MM.1S (cell line): ENCODE data around the gene BEND2.

ENCODE experiments used
- EZH2 ChIP-seq: fragments of 300-600 bp; sonication (generic); optimal IDR thresholded peaks from 2 replicates; pipeline ENCODE3; 2017; ENCODE audit warnings: low read depth, mild to moderate bottlenecking, antibody characterized with exemption, low read length, mixed read lengths
- EZH2phosphoT487 ChIP-seq: fragments of 300-600 bp; sonication (generic); IDR thresholded peaks from 2 replicates; pipeline ENCODE4 v1.6.1; 2018; ENCODE audit warnings: antibody characterized with exemption, low read length
- TF ChIP-seq, protein P1 (sequence below): fragments of 300-600 bp; sonication (generic); IDR thresholded peaks from 2 replicates; pipeline ENCODE4 v1.5.1; 2016; ENCODE audit warnings: antibody characterized with exemption, low read length, mixed read lengths

DNA sequence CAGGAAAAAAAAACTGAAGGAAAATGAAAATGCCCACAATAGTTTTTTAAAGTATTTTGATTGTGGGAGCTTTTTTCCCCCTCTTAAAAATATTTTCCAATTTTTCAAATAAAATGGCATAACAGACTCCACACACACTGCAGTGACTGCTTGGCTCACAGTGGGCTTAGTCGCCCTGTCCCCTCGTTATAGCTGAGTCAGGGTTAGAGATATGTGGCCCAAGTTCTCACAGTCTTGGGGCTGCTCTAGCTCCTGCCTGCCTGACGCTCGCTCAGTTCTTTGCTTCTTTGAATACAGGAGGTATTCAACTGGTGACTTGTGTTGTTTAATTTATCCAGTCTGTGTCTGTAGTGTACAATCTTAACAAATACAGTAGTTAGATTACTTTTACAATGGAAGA is 47.7 kb downstream of the BEND2 start:
- TF ChIP-seq, protein P1, sequence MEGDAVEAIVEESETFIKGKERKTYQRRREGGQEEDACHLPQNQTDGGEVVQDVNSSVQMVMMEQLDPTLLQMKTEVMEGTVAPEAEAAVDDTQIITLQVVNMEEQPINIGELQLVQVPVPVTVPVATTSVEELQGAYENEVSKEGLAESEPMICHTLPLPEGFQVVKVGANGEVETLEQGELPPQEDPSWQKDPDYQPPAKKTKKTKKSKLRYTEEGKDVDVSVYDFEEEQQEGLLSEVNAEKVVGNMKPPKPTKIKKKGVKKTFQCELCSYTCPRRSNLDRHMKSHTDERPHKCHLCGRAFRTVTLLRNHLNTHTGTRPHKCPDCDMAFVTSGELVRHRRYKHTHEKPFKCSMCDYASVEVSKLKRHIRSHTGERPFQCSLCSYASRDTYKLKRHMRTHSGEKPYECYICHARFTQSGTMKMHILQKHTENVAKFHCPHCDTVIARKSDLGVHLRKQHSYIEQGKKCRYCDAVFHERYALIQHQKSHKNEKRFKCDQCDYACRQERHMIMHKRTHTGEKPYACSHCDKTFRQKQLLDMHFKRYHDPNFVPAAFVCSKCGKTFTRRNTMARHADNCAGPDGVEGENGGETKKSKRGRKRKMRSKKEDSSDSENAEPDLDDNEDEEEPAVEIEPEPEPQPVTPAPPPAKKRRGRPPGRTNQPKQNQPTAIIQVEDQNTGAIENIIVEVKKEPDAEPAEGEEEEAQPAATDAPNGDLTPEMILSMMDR = no peak
- TF ChIP-seq EZH2 (no peak), EZH2phosphoT487 (no peak)
